ENCODE measurements around the gene LRRN2. TPM values are rescaled to one million over a fixed set of nuclear protein-coding genes. Genes with fewer than 3 reads are reported as not detected.
A peak's percentile ranks its signal among the peaks of the same experiment; 100 is the strongest.
"Not testable (repeated sequence)": the region's sequence is repeated elsewhere in the genome, so short reads cannot be mapped to it uniquely, and the experiment has no call there.

Gene LRRN2
- total and polyA plus RNA-seq, 4 donors, result 1.3 to 6.8 TPM; not detected in 2

DNA sequence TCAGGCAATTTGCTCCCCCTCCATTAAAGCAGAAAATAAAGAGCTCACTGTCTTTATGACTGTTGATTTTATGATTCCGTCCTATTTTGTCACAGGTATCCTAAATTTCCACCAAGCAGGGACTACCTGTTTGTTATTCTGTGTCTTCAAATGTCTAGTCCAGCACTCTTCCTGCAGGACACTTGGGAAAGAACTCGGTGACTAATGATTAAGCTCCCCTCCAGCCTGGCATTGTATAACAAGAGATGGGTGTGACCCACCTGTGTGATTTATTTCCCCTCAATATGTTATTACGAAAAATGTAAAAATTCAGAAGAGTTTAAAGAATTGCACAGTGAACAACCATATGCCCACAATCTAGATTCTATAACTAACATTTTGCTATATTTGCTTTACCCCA is 42.9 kb upstream of the LRRN2 start:
- Histone ChIP-seq H3K27me3 (ENCODE audit: control insufficient read depth in 1 of 2, insufficient read depth in 2 of 2, low read length in 1 of 2) (peaks cover 0 to 4% of the 10 kb centered on the region in 2 donors), H3K4me3 (ENCODE audit: low read length in 2 of 2) (no peak overlapping the region), H3K4me1 (ENCODE audit: control insufficient read depth in 1 of 2, insufficient read depth in 2 of 2, low read length in 2 of 2) (no peaks in the 10 kb centered on the region), H3K9me3 (ENCODE audit: control insufficient read depth, low read length) (no peaks in the 10 kb centered on the region), H3K27ac (ENCODE audit: low read depth in 1 of 2, low read length in 2 of 2) (no peak overlapping the region), H3K36me3 (ENCODE audit: control insufficient read depth in 1 of 2, insufficient read depth in 2 of 2, low read length in 1 of 2) (no peaks in the 10 kb centered on the region)
- ATAC-seq (ENCODE audit: low FRiP score) (no peak), DNase-seq (no peak)
- WGBS, 2 donors, result 82 to 85% methylated on average over 3 of the region's 3 CpGs
- intact Hi-C loops (cut with DNase I), result no loop called here

DNA sequence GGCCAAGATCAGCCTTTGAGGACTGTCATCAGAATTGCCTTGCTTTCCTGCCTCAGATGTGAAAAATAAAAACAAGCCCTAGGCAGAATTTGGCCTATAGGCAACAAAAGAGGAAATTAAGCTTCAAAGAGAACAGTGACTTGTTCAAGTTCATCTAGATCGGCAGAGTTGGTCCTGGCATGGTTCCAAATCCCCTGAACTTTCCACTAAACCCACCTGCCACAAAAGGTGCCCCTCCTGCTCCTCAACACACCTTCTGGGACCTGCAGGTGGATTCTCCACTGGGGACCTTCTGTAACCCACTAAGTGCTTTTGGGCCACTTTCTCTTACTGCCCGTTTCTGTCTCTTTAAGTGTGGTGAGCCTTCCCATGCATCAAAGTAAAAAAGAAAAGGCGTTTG is 42.5 kb upstream of the LRRN2 start:
- DNase-seq (no peak), ATAC-seq (ENCODE audit: low FRiP score) (no peak)
- H3K27ac ChIP-seq (ENCODE audit: low read depth in 1 of 2, low read length in 2 of 2), result no peak overlapping the region
- intact Hi-C loops (cut with DNase I), result no loop called here
- H3K36me3 ChIP-seq (ENCODE audit: control insufficient read depth in 1 of 2, insufficient read depth in 2 of 2, low read length in 1 of 2), result no peaks in the 10 kb centered on the region
- peaks cover 0 to 2% of the 10 kb centered on the region in 2 donors for H3K27me3 ChIP-seq (ENCODE audit: control insufficient read depth in 1 of 2, insufficient read depth in 2 of 2, low read length in 1 of 2)
- H3K9me3 ChIP-seq (ENCODE audit: control insufficient read depth, low read length), result no peaks in the 10 kb centered on the region
- no peaks in the 10 kb centered on the region for H3K4me1 ChIP-seq (ENCODE audit: control insufficient read depth in 1 of 2, insufficient read depth in 2 of 2, low read length in 2 of 2)
- 56 to 64% methylated on average over 3 of the region's 3 CpGs for WGBS, 2 donors
- H3K4me3 ChIP-seq (ENCODE audit: low read length in 2 of 2), result no peak overlapping the region

DNA sequence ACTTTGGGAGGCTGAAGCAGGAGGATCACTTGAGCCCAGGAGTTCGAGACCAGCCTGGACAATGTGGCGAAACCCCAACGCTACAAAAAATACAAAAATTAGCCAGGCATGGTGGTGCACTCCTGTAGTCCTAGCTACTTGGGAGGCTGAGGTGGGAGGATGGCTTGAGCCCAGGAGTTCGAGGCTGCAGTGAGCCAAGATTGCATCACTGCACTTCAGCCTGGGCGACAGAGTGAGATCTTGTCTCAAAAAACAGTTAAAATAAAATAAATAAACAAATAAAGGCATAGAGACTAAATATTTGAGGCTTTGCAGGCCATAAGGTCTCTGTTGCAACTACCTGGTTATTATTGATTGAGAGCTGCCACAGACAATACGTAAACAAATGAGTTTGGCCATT is 41.9 kb upstream of the LRRN2 start:
- intact Hi-C loops (cut with DNase I); H3K27me3 ChIP-seq (ENCODE audit: control insufficient read depth in 1 of 2, insufficient read depth in 2 of 2, low read length in 1 of 2): not testable (repeated sequence)
- 90 to 91% methylated on average over 6 of the region's 6 CpGs for WGBS, 2 donors

GRCh38 chr1:204726478-204726877 is 40.9 kb upstream of the LRRN2 start:
- Histone ChIP-seq H3K4me3 (ENCODE audit: low read length in 2 of 2) (no peak overlapping the region), H3K4me1 (ENCODE audit: control insufficient read depth in 1 of 2, insufficient read depth in 2 of 2, low read length in 2 of 2) (no peaks in the 10 kb centered on the region), H3K9me3 (ENCODE audit: control insufficient read depth, low read length) (no peaks in the 10 kb centered on the region), H3K36me3 (ENCODE audit: control insufficient read depth in 1 of 2, insufficient read depth in 2 of 2, low read length in 1 of 2) (no peaks in the 10 kb centered on the region), H3K27ac (ENCODE audit: low read depth in 1 of 2, low read length in 2 of 2) (no peak overlapping the region), H3K27me3 (ENCODE audit: control insufficient read depth in 1 of 2, insufficient read depth in 2 of 2, low read length in 1 of 2) (peaks cover 0 to 2% of the 10 kb centered on the region in 2 donors)
- intact Hi-C loops (cut with DNase I), result no loop called here
- ATAC-seq (ENCODE audit: low FRiP score) (no peak), DNase-seq (no peak)
- 21% methylated on average over 1 of the region's 1 CpG for WGBS, 2 donors

More for the DNA sequence above, 41.9 kb upstream of the LRRN2 start:
- H3K4me3 ChIP-seq (ENCODE audit: low read length in 2 of 2); H3K9me3 ChIP-seq (ENCODE audit: control insufficient read depth, low read length); ATAC-seq (ENCODE audit: low FRiP score); H3K36me3 ChIP-seq (ENCODE audit: control insufficient read depth in 1 of 2, insufficient read depth in 2 of 2, low read length in 1 of 2); H3K27ac ChIP-seq (ENCODE audit: low read depth in 1 of 2, low read length in 2 of 2); H3K4me1 ChIP-seq (ENCODE audit: control insufficient read depth in 1 of 2, insufficient read depth in 2 of 2, low read length in 2 of 2): not testable (repeated sequence)
- DNase-seq, result peak in 1 of 2 donors; percentile 3

DNA sequence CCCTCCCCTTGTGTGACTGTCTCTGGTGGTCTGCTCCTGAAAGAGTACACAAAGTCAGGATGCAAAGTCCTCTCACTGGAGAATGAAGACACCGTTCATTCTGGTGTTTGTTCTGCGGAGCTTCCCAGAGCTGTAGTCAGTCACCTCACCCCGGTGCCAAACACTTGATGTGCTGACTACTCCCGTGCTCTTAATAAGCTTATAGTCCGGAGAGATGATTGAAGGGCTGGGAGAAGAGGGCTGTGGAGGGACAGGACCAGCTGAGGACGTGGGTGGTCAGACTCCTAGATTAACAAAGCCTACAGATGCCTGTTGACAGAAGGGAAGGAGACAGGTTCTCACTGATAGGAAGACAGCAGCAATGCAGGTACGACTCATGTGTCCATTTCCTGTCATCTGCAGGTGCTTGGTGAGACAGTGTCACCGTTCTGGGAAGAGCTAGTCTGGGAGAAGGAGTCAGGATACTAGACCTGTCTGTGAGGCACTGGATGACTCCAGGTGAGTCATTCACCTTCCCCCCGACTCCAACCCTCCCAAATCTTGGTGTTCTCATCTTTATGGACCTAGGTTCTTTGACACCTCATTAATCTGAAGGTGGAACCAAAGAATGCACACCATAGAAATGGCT is 40.4 kb upstream of the LRRN2 start:
- H3K36me3 ChIP-seq (ENCODE audit: control insufficient read depth in 1 of 2, insufficient read depth in 2 of 2, low read length in 1 of 2), result no peaks in the 10 kb centered on the region
- no peak overlapping the region for H3K27ac ChIP-seq (ENCODE audit: low read depth in 1 of 2, low read length in 2 of 2)
- WGBS, 2 donors, result 78 to 79% methylated on average over 9 of the region's 9 CpGs
- ATAC-seq (ENCODE audit: low FRiP score), result no peak
- no peaks in the 10 kb centered on the region for H3K9me3 ChIP-seq (ENCODE audit: control insufficient read depth, low read length)
- intact Hi-C loops (cut with DNase I), result no loop called here
- H3K27me3 ChIP-seq (ENCODE audit: control insufficient read depth in 1 of 2, insufficient read depth in 2 of 2, low read length in 1 of 2), result peaks cover 0 to 2% of the 10 kb centered on the region in 2 donors
- no peaks in the 10 kb centered on the region for H3K4me1 ChIP-seq (ENCODE audit: control insufficient read depth in 1 of 2, insufficient read depth in 2 of 2, low read length in 2 of 2)
- H3K4me3 ChIP-seq (ENCODE audit: low read length in 2 of 2), result no peak overlapping the region
- DNase-seq, result no peak

DNA sequence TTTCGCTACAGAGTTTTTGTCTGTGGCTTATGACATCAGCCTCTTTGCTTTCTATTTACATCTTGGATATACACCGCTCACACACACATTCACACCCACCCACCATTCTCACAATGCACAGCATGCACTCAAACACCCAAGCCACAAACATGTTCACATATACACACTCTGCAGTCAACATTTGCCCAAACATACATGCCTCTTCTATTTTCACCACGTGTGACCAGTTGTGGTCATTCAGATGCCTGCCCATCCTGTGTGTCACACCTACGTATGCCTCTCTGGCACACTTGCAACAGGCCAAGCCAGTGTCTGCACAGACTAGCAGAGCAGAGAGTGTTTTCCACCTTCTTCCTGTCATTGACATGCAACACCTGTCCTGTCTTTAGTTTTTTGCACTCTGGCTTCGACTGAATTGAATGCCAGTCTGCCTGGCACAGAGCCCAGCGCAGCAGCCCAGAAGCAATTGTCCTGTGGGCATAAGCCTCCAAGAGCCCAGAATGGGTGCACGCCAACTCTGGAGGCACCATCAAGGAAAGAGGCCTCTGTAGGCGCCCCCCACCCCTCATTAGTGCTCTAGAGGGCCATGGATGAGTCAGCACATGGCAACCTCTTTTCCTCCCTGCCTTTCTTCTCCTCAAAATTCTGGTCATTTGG is 37.7 kb upstream of the LRRN2 start:
- no peak overlapping the region for H3K4me3 ChIP-seq (ENCODE audit: low read length in 2 of 2)
- intact Hi-C loops (cut with DNase I), result no loop called here
- no peaks in the 10 kb centered on the region for H3K27me3 ChIP-seq (ENCODE audit: control insufficient read depth in 1 of 2, insufficient read depth in 2 of 2, low read length in 1 of 2)
- ATAC-seq (ENCODE audit: low FRiP score) (no peak), DNase-seq (no peak)
- H3K27ac ChIP-seq (ENCODE audit: low read depth in 1 of 2, low read length in 2 of 2), result no peak overlapping the region
- 71 to 73% methylated on average over 8 of the region's 8 CpGs for WGBS, 2 donors
- no peaks in the 10 kb centered on the region for H3K9me3 ChIP-seq (ENCODE audit: control insufficient read depth, low read length)
- H3K36me3 ChIP-seq (ENCODE audit: control insufficient read depth in 1 of 2, insufficient read depth in 2 of 2, low read length in 1 of 2), result no peaks in the 10 kb centered on the region
- H3K4me1 ChIP-seq (ENCODE audit: control insufficient read depth in 1 of 2, insufficient read depth in 2 of 2, low read length in 2 of 2), result no peaks in the 10 kb centered on the region

- ATAC-seq (ENCODE audit: low FRiP score), result no peak
- WGBS, 2 donors, result 48 to 59% methylated on average over 10 of the region's 10 CpGs
- Histone ChIP-seq H3K9me3 (ENCODE audit: control insufficient read depth, low read length) (no peaks in the 10 kb centered on the region), H3K27me3 (ENCODE audit: control insufficient read depth in 1 of 2, insufficient read depth in 2 of 2, low read length in 1 of 2) (no peaks in the 10 kb centered on the region), H3K27ac (ENCODE audit: low read depth in 1 of 2, low read length in 2 of 2) (no peak overlapping the region), H3K4me1 (ENCODE audit: control insufficient read depth in 1 of 2, insufficient read depth in 2 of 2, low read length in 2 of 2) (no peaks in the 10 kb centered on the region), H3K4me3 (ENCODE audit: low read length in 2 of 2) (no peak overlapping the region), H3K36me3 (ENCODE audit: control insufficient read depth in 1 of 2, insufficient read depth in 2 of 2, low read length in 1 of 2) (no peaks in the 10 kb centered on the region)
- DNase-seq, result no peak
- intact Hi-C loops (cut with DNase I), result no loop called here
Measured at GRCh38 chr1:204721373-204722055, 36.0 kb upstream of the LRRN2 start.

GRCh38 chr1:204716660-204717059 is 31.1 kb upstream of the LRRN2 start:
- intact Hi-C loops (cut with DNase I), result no loop called here
- Histone ChIP-seq H3K36me3 (ENCODE audit: control insufficient read depth in 1 of 2, insufficient read depth in 2 of 2, low read length in 1 of 2) (no peaks in the 10 kb centered on the region), H3K27ac (ENCODE audit: low read depth in 1 of 2, low read length in 2 of 2) (no peak overlapping the region), H3K4me3 (ENCODE audit: low read length in 2 of 2) (no peak overlapping the region), H3K9me3 (ENCODE audit: control insufficient read depth, low read length) (no peaks in the 10 kb centered on the region), H3K4me1 (ENCODE audit: control insufficient read depth in 1 of 2, insufficient read depth in 2 of 2, low read length in 2 of 2) (no peaks in the 10 kb centered on the region), H3K27me3 (ENCODE audit: control insufficient read depth in 1 of 2, insufficient read depth in 2 of 2, low read length in 1 of 2) (no peaks in the 10 kb centered on the region)
- DNase-seq (no peak), ATAC-seq (ENCODE audit: low FRiP score) (no peak)

All from aorta (tissue), 5 donors.